Dendritic cell treated with granulocyte-macrophage colony-stimulating factor and Interleukin-4, amounts not matched to agents 40 ng/mL and 50 ng/mL, for 4 days (primary cell): Measurements from ENCODE around the gene RNLS.
"Not testable (repeated sequence)": the region's sequence is repeated elsewhere in the genome, so short reads cannot be mapped to it uniquely, and the experiment has no call there.

Source experiments
- H3K27ac Mint-ChIP-seq: one replicate; pipeline ENCODE4 v1.8.0; 2022; ENCODE audit warnings: mild to moderate bottlenecking, mixed read lengths
- H3K27me3 Mint-ChIP-seq: one replicate; pipeline ENCODE4 v1.8.0; 2022; ENCODE audit warnings: mild to moderate bottlenecking, mixed read lengths
- H3K36me3 Mint-ChIP-seq: one replicate; pipeline ENCODE4 v1.8.0; 2022; ENCODE audit warnings: low read depth, mixed read lengths
- H3K4me1 Mint-ChIP-seq: one replicate; pipeline ENCODE4 v1.8.0; 2022; ENCODE audit warnings: low read depth, mixed read lengths
- H3K4me3 Mint-ChIP-seq: one replicate; pipeline ENCODE4 v1.8.0; 2022; ENCODE audit warnings: mild to moderate bottlenecking, moderate library complexity, mixed read lengths
- H3K9me3 Mint-ChIP-seq: one replicate; pipeline ENCODE4 v1.8.0; 2022; ENCODE audit warnings: mixed read lengths
- intact Hi-C: fragments of 100-400 bp; cut with micrococcal nuclease; formaldehyde crosslinking; loops from one replicate; pipeline ENCODE4 v1.15.0; 2022

The RNLS gene

DNA sequence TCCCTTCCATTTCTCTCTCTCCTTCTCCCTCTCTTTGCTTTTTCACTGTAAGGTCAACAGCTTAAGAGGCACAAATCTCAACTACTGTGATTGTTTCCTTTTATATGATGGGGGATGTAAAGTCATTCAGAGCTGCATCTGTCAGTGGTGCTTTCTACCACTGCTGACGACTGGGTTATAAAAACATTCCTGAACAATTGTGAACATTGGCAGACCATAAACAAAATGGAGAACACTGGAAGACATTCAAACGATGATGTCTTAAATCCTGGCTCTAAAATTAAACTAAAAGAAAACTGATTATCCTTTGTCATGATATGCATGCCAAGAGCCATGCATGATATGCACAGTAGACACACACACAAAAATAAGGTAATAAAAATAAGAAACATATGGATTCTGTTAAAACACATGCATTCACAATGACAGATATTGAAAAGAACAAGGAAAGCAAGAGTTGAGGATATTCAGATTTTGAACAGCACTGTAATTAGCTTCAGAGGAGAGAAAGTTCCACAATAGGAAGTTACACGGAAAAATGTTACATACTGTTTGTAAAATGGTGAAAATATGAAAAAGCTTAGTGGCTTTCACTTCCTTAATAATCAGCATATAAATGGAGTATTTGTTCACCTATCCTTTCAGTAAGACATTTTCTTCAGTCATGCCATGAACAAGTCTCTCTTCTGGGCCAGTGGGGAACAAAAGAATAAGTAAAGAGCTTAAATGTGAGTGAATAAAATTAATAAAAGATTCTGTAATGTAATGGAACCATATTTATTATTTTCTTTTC is 89.2 kb downstream of the RNLS start:
- Mint-ChIP-seq H3K36me3 (no peaks in the 10 kb centered on the region), H3K4me3 (no peak overlapping the region), H3K27me3 (no peaks in the 10 kb centered on the region), H3K27ac (no peak overlapping the region), H3K9me3 (no peaks in the 10 kb centered on the region), H3K4me1 (peaks cover 31% of the 10 kb centered on the region)
- intact Hi-C loops, result no loop called here

DNA sequence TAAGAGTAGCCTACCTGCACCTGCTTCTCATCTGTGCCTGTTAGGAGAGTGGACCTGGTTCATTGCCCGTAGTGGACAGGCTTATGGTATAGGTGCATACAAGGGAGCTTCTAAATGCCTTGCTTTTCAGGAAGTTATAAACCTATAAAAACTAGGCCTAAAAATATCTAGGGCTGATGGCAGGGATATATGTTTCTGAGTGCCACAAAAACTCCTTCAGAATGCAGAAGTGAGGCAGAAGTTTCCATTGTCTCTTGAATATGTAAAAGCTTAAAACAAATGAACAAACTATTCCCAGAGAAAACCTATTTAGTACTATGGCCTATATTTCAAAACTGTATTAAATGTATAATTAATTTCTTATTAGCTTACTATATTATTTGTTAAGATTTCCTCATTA is 91.8 kb downstream of the RNLS start:
- H3K4me1 Mint-ChIP-seq, result peaks cover 19% of the 10 kb centered on the region
- no peaks in the 10 kb centered on the region for H3K9me3 Mint-ChIP-seq
- intact Hi-C loops, result no loop called here
- H3K36me3 Mint-ChIP-seq, result no peaks in the 10 kb centered on the region
- H3K27ac Mint-ChIP-seq, result no peak overlapping the region
- H3K4me3 Mint-ChIP-seq, result no peak overlapping the region
- H3K27me3 Mint-ChIP-seq, result no peaks in the 10 kb centered on the region

DNA sequence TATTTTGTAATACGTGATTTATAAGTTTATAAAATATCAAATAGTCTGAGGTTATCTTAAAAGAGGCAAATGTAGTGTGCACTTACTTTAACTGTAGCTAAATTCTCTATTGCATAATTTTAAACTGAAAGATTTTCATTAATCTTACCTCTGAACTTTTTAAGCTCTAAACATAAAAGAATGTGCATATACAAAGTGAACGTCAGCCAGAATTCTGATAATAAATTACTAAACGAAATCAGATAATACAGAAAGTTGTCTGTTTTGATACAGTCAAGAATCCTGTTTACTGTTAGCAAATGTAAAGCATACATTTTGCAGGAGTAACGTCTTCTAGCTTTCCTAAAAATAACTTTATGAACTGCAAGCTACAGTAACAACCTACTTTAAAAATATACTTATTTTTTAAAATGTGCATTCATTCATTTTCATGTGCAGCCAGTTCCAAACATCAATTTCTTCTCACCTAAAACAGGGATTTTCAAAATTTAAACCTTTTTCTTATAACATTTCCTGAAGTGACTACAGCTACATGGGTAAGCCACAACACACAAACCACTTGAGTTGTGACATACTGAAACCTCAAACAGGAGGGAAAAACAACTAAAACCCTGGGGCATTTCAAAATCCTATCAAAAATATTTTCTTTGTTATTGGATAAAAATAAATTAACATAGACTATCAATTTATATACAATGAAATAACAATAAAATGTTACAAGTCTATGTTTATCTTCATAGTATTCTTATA is 92.7 kb downstream of the RNLS start:
- Mint-ChIP-seq H3K27ac (no peak overlapping the region), H3K4me3 (no peak overlapping the region), H3K27me3 (no peaks in the 10 kb centered on the region), H3K36me3 (no peaks in the 10 kb centered on the region), H3K4me1 (peaks cover 11% of the 10 kb centered on the region), H3K9me3 (no peaks in the 10 kb centered on the region)
- intact Hi-C loops, result no loop called here

DNA sequence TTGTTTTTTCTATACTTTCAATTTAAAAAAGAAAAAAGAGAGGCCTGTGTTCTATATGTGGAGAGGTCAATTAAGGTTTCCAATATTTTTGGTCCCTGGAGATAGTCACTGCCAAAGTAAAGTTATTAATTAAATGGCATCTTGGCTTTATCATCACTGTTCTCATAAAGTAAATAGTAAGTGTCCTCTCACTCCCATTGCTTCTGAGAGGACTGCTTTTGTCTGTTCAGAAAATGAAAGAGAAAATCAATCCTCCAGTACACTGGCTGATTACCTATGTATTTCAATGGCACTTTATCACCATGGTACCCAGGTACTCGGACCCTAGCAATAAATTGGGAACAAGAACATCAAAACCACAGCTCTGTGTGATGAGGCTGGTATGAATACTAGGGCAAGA is 94.0 kb downstream of the RNLS start:
- no peaks in the 10 kb centered on the region for H3K9me3 Mint-ChIP-seq
- H3K27me3 Mint-ChIP-seq, result no peaks in the 10 kb centered on the region
- intact Hi-C loops, result no loop called here
- H3K4me1 Mint-ChIP-seq, result peaks cover 7% of the 10 kb centered on the region
- H3K27ac Mint-ChIP-seq, result no peak overlapping the region
- no peaks in the 10 kb centered on the region for H3K36me3 Mint-ChIP-seq
- no peak overlapping the region for H3K4me3 Mint-ChIP-seq

DNA sequence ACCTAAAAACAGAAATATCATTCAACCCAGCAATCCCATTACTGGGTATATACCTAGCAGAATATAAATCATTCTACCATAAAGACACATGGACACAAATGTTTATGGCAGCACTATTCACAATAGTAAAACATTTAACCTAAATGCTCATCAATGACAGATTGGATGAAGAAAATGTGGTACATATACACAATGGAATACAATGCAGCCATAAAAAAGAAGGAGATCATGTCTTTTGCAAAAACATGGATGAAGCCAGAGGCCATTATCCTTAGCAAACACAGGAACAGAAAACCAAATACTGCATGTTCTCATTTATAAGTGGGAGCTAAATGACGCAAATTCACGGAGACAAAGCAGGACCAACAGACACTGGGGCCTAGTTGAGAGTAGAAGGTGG is 96.3 kb downstream of the RNLS start:
- H3K27me3 Mint-ChIP-seq, H3K27ac Mint-ChIP-seq, H3K4me1 Mint-ChIP-seq, H3K4me3 Mint-ChIP-seq, intact Hi-C loops, H3K9me3 Mint-ChIP-seq, H3K36me3 Mint-ChIP-seq: not testable (repeated sequence)

DNA sequence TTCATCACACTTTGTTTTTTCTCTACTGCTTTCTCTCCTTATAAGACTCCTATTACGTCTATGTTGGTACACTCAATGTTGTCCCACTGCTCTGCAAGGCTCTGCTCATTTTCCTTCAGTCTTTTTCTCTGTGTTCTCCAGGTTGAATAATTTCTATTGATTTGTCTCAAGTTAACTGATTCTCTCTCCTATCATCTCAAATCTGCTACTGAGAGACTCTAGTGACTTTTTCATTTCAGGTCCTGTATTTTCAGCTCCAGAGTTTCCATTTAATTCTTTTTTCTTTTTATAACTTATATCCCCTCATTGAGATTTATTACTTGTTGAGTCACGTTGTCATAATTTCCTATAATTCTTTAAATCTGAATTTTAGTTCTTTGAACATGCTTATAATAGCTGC is 100.9 kb downstream of the RNLS start:
- intact Hi-C loops, result no loop called here
- Mint-ChIP-seq H3K9me3 (no peaks in the 10 kb centered on the region), H3K27ac (no peak overlapping the region), H3K4me1 (no peaks in the 10 kb centered on the region), H3K36me3 (no peaks in the 10 kb centered on the region), H3K27me3 (no peaks in the 10 kb centered on the region), H3K4me3 (no peak overlapping the region)

DNA sequence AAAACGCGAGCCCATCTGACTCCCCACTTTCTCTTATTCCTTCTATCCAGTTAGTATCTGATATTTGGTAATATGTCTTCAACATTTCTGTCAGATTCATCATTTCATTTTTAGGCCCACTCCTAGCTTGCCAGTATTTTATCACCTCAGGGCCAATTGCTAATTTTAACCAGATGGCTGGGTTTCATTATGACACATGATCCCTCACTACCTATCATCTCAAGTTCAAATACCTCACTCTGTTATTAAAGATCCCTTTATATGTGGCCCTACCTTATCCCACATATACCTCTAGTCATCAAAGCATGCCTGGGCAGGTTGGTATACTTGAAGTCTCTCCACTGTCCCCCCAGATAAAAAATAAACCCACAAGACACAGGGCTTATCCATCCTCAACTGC is 104.9 kb downstream of the RNLS start:
- H3K27ac Mint-ChIP-seq, result no peak overlapping the region
- H3K4me3 Mint-ChIP-seq, result no peak overlapping the region
- H3K9me3 Mint-ChIP-seq, result no peaks in the 10 kb centered on the region
- no peaks in the 10 kb centered on the region for H3K4me1 Mint-ChIP-seq
- H3K27me3 Mint-ChIP-seq, result no peaks in the 10 kb centered on the region
- H3K36me3 Mint-ChIP-seq, result no peaks in the 10 kb centered on the region
- intact Hi-C loops, result no loop called here

DNA sequence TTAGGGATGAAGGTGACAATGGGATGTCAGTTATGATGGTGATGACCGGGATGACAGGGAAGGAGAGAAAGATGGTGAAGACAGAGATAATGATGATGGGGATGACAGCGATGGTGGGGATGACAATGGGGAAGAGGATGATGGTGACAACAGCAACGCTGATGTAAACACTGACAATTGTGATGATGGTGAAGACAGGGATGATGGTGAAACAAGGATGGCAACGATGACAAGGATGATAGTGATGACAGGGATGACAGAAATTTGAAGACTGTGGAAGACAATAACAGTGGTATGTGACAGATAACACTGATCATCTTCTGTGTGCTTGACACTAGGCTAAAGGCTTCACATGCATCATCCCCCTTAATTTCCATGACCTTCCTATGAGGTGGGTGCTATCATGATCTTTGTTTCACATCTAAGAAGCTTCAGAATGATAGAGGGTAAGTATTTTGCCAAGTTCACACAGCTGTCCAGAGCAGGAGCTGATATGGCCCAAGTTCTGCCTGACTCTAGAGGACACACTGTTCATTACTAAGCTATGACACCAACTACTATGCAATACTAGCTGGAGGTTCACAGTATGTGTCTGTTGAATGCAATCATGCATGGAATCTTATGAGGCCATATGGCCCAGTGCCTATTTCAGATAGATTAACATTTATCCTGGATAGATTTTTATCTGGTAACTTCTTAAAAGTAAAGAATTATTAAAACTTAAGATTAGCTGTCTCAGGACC is 105.6 kb downstream of the RNLS start:
- intact Hi-C loops, result no loop called here
- no peaks in the 10 kb centered on the region for H3K9me3 Mint-ChIP-seq

DNA sequence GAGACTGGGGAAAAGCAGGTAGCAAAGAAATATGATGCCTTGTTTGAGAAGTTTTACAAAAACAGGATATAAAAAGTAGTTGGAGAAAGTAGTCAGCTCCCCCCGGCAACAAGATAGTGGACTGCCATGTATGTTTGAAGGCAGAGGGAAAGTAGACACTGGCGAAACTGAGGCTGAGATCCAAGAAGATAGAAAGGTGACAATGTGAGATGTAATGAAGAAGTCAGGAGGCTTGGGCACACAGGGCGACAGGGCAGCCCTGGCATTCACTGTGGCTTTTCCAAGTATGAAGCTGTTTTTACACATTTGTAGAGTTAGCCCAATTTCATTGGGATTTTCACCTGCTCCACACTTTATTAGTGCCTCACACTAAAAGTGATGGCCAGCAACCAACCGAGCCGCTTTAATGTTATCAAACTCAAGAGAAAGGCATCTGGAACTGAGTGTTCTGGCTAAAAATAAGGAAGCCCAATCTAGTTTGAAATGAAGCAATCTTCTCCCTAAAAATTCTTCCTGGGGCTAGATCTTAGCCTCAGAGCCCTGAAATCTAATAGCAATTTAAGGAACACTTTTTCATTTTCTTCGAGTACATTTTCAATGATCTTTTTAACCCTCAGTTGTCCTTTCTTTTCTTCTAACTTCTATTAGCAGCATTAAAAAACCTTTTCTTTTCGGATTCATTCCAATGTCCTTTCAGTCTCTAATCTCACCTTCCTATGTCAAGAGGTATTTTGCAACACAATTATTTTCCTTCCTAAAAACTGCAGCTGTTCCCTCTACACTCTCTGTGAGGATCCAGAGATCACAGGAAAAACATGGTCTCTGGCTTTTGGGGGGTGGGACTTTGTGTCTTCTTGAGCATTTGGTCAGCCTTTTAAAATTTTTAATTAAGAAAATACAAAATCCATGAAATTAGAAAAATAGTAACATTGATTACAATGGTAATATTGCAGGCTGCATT is 108.0 kb downstream of the RNLS start:
- Mint-ChIP-seq H3K9me3 (no peaks in the 10 kb centered on the region), H3K4me3 (no peak overlapping the region), H3K36me3 (no peaks in the 10 kb centered on the region), H3K27ac (no peak overlapping the region), H3K4me1 (no peaks in the 10 kb centered on the region), H3K27me3 (no peaks in the 10 kb centered on the region)
- intact Hi-C loops, result no loop called here

More for the DNA sequence above, 105.6 kb downstream of the RNLS start:
- no peaks in the 10 kb centered on the region for H3K27me3 Mint-ChIP-seq
- no peaks in the 10 kb centered on the region for H3K36me3 Mint-ChIP-seq
- H3K4me1 Mint-ChIP-seq, result no peaks in the 10 kb centered on the region
- H3K27ac Mint-ChIP-seq, result no peak overlapping the region
- no peak overlapping the region for H3K4me3 Mint-ChIP-seq

DNA sequence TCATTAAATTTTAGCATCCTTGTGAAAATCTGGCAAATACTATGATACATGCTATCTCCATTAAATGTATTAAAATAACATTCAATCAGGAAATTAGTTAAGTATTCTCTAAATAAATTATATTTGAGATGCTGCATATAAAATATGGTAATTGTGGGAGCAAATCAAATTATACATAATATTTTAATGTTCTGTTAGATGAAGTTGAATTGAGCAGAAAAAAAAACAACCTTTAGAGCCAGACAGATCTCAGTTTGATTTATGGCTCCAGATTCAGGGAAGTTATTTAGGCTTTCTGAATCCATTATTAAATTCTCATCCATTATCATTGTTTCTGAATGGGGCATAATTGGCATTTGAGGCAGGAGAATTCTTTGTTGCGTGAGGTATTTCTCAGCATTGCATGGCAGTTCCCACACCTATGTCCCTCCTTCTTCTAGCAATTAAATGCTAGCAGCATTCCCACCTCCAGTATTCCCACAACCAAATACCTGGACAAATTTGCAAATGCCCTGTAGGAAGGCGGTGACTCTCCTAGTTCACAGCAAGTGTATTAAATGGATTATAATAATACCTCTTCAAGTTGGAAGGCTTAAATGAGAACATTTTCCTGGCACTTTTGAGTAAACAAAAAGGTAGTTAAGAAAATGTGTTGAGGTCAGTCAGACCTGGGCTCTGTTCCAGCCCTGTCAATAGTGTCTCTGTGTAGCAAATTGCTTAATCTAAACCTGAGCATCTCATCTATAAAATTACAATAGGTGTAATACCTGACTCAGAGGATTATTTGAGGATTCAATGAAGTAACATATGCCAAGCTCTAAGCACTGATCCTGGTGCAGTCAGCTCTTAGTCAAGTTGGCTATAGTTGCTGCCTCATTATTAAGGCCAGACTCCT is 108.9 kb downstream of the RNLS start:
- Mint-ChIP-seq H3K27ac (no peak overlapping the region), H3K4me3 (no peak overlapping the region), H3K9me3 (no peaks in the 10 kb centered on the region), H3K36me3 (no peaks in the 10 kb centered on the region), H3K4me1 (no peaks in the 10 kb centered on the region), H3K27me3 (no peaks in the 10 kb centered on the region)
- intact Hi-C loops, result no loop called here

DNA sequence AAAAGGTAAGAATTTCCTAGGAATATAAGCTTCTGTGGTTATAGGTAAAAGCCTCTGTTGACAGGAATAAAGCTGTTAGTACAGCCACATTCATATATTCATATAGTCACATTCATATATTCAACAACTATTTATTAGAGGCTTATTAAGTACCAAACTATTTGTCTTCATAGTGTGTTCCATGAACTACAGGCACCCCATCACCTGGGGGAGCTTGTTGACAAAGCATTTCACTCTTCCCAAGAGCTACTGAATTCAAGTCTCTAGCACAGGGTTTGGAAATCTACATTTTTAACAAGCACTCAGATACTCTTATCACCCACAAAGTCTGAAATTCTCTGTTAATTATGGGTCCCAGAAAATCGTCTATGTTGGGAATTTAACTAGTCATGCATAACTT is 110.6 kb downstream of the RNLS start:
- Mint-ChIP-seq H3K36me3 (no peaks in the 10 kb centered on the region), H3K4me1 (no peaks in the 10 kb centered on the region), H3K27ac (no peak overlapping the region), H3K27me3 (no peaks in the 10 kb centered on the region), H3K9me3 (no peaks in the 10 kb centered on the region), H3K4me3 (no peak overlapping the region)
- intact Hi-C loops, result no loop called here

DNA sequence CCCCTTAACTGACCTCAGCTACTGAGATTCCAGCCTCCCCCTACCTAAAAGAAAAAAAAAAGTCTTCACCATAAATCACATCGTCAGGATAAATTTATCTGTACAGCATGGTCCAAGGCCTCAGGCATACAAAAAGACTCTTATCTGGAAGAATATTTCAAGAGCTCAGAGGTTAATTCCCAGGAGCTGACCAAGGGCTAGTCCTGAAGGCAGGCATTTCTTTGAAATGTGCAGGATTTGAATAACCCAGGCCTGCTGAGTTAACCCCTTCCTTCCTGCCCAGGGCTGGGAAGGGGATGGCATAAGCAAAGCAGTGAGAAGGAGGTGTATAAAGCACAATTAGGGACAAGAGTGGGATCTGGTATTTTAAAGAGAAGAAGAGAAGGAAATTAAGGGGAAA is 111.2 kb downstream of the RNLS start:
- no peak overlapping the region for H3K27ac Mint-ChIP-seq
- no peaks in the 10 kb centered on the region for H3K36me3 Mint-ChIP-seq
- intact Hi-C loops, result no loop called here
- H3K9me3 Mint-ChIP-seq, result no peaks in the 10 kb centered on the region
- H3K4me3 Mint-ChIP-seq, result no peak overlapping the region
- H3K27me3 Mint-ChIP-seq, result no peaks in the 10 kb centered on the region
- no peaks in the 10 kb centered on the region for H3K4me1 Mint-ChIP-seq
